ENCODE measurements around the gene TTLL5. TPM values are rescaled to one million over a fixed set of nuclear protein-coding genes. Genes with fewer than 3 reads are reported as not detected.

TTLL5 gene
- total and polyA plus RNA-seq, 9 of the 15 experiments (the other 6 are each of a cell fraction or from before 2014, with no cell fraction given), result 4.1 to 18.9 (median 12.6) TPM

DNA sequence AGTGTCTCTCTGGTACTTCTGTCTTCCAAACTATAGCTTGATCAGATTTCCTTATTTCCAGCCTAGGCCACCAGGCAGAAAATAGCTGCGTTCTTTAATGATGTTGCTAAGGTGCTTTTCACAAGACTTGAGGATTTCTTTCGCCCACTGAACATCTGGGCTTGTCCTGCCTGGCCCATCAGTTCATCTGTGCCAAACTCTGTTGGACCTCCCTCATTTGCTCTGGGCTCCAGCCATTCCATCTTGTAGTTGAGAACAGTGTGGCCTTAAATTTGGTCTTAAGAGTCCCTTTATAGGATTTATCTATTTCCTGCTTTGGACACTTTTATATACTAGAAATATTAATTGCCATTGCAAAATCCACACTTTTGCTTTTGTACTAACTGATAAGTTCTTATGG lies 109.6 kb downstream of the TTLL5 start (continued):
- TF ChIP-seq, protein P1, sequence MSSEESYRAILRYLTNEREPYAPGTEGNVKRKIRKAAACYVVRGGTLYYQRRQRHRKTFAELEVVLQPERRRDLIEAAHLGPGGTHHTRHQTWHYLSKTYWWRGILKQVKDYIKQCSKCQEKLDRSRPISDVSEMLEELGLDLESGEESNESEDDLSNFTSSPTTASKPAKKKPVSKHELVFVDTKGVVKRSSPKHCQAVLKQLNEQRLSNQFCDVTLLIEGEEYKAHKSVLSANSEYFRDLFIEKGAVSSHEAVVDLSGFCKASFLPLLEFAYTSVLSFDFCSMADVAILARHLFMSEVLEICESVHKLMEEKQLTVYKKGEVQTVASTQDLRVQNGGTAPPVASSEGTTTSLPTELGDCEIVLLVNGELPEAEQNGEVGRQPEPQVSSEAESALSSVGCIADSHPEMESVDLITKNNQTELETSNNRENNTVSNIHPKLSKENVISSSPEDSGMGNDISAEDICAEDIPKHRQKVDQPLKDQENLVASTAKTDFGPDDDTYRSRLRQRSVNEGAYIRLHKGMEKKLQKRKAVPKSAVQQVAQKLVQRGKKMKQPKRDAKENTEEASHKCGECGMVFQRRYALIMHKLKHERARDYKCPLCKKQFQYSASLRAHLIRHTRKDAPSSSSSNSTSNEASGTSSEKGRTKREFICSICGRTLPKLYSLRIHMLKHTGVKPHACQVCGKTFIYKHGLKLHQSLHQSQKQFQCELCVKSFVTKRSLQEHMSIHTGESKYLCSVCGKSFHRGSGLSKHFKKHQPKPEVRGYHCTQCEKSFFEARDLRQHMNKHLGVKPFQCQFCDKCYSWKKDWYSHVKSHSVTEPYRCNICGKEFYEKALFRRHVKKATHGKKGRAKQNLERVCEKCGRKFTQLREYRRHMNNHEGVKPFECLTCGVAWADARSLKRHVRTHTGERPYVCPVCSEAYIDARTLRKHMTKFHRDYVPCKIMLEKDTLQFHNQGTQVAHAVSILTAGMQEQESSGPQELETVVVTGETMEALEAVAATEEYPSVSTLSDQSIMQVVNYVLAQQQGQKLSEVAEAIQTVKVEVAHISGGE (CRISPR knock-in tag; IDR thresholded peaks at IDR 0.05), result no peak
- TF ChIP-seq, protein P2, sequence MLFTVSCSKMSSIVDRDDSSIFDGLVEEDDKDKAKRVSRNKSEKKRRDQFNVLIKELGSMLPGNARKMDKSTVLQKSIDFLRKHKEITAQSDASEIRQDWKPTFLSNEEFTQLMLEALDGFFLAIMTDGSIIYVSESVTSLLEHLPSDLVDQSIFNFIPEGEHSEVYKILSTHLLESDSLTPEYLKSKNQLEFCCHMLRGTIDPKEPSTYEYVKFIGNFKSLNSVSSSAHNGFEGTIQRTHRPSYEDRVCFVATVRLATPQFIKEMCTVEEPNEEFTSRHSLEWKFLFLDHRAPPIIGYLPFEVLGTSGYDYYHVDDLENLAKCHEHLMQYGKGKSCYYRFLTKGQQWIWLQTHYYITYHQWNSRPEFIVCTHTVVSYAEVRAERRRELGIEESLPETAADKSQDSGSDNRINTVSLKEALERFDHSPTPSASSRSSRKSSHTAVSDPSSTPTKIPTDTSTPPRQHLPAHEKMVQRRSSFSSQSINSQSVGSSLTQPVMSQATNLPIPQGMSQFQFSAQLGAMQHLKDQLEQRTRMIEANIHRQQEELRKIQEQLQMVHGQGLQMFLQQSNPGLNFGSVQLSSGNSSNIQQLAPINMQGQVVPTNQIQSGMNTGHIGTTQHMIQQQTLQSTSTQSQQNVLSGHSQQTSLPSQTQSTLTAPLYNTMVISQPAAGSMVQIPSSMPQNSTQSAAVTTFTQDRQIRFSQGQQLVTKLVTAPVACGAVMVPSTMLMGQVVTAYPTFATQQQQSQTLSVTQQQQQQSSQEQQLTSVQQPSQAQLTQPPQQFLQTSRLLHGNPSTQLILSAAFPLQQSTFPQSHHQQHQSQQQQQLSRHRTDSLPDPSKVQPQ (CRISPR knock-in tag; IDR thresholded peaks at IDR 0.05; ENCODE audit: borderline replicate concordance), result no peak

DNA sequence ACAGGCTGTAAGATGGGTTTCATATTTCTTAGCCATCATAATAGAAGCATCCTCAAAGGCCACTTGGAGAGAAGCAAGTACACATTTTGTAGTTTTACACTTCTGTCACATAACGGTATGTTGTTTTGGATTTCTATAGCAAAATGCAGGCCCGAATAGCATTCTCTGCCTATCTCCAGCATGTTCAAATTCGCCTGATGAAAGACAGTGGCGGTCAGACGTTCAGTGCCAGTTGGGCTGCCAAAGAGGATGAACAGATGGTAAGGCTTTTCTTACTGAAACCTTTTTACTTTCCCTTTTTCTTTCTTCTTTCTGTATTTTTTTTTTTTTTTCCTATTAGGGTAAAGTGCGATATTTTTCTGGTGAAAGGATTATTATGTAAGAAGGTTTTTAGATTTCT lies 110.5 kb downstream of the TTLL5 start:
- ChIA-PET CTCF (ENCODE audit: low intra/inter-chr PET ratio) (no interaction called here), POLR2A (no interaction called here)
- no TSS peak for BruUV-seq (replicated peaks)
- no peak for TF ChIP-seq ETS2 (tag; IDR thresholded peaks at IDR 0.05; ENCODE audit: borderline replicate concordance, poor library complexity, severe bottlenecking)
- no peak for TF ChIP-seq XRCC4 (IDR thresholded peaks at IDR 0.05; ENCODE audit: extremely low read depth, insufficient read depth, insufficient read length)
- no peak for TF ChIP-seq CBX2 (IDR thresholded peaks at IDR 0.05; ENCODE audit: insufficient read depth, low read length, poor library complexity, severe bottlenecking)
- TF ChIP-seq ZNF316 (IDR thresholded peaks at IDR 0.05), result no peak
- TF ChIP-seq KLF6 (CRISPR knock-in tag; IDR thresholded peaks at IDR 0.05; ENCODE audit: borderline replicate concordance), result no peak
- no peak for TF ChIP-seq SIRT6 (IDR thresholded peaks at IDR 0.05; ENCODE audit: low read depth, low read length)
- TF ChIP-seq ZNF717 (CRISPR knock-in tag; IDR thresholded peaks at IDR 0.05), result no peak
- no peak for ATAC-seq
- Histone ChIP-seq H3K79me2 (ENCODE audit: control insufficient read depth, insufficient read depth, low read length) (no peaks in the 10 kb centered on the region), H3K27ac (ENCODE audit: extremely low read depth, low read depth, low read length) (no peak overlapping the region), H3K9me1 (ENCODE audit: control insufficient read depth, insufficient read depth, low read length) (no peaks in the 10 kb centered on the region), H3K4me2 (ENCODE audit: insufficient read depth, low read length) (no peak overlapping the region), H3K4me3 (no peak overlapping the region), H3K9ac (ENCODE audit: insufficient read depth in 1 of 2, low read depth in 2 of 2, low read length in 2 of 2) (no peak overlapping the region), H4K20me1 (replicated peaks; ENCODE audit: control insufficient read depth, insufficient read depth, low read length) (no peaks in the 10 kb centered on the region), H3K27me3 (ENCODE audit: control insufficient read depth in 2 of 2, insufficient read depth in 2 of 2, low read length in 2 of 2) (no peaks in the 10 kb centered on the region), H3K9me3 (replicated peaks; ENCODE audit: control insufficient read depth, insufficient read depth, low read depth, low read length) (no peaks in the 10 kb centered on the region), H3K36me3 (ENCODE audit: control insufficient read depth, insufficient read depth, low read length) (peaks cover 3% of the 10 kb centered on the region; the same call in 1 of the 3 replicates), H3K4me1 (replicated peaks in 1 of 2; ENCODE audit: control insufficient read depth in 2 of 2, insufficient read depth in 2 of 2, low read length in 2 of 2) (no peaks in the 10 kb centered on the region), H2AFZ (ENCODE audit: low read depth, low read length) (no peak overlapping the region)
- FAIRE-seq, result no peak
- in situ Hi-C loops (cut with MboI), result no loop called here
- 96% methylated on average over 6 of the region's 6 CpGs for whole genome bisulfite sequencing (ENCODE audit: insufficient coverage, low coverage, missing lambda C conversion rate)
- intact Hi-C loops (cut with micrococcal nuclease), result no loop called here
- no peak for DNase-seq (ENCODE audit: extremely low read depth in 1 of 4, low spot score in 3 of 4)
